Measurements from ENCODE around the gene PCCA.

DNA sequence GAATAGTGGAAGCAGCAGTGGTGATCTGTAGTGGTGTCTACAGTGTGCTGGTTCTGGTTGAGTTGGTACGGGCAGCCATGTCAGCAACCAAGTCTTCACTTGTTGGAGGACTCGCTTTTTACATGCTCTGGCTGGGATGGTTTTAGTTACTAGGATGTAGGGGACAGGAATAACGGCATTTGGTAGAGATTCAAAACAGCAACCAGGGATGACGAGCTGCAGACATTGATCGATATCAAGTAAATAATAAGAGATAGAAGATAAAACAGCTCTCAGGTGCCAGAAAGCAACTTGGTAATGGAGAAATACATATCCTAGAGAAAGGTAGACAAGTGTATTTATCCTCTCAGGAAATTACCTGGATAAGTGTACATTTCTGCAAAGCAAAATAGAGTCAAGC is 84.3 kb downstream of the PCCA start:
- TF ChIP-seq EZH2 (IDR thresholded peaks at IDR 0.05; ENCODE audit: borderline replicate concordance, low read depth, low read length, severe bottlenecking) (no peak), CTCF (IDR thresholded peaks at IDR 0.05; ENCODE audit: borderline replicate concordance, extremely low read depth, low read length, poor library complexity, severe bottlenecking) (no peak)

Data from DND-41 (cell line).